AML-193 (cell line): ENCODE measurements around the gene TBCD.

ENCODE experiments used
- DNase-seq, 2 experiments: peaks; one replicate each; lab custom pipeline; 2025; lab: John Stamatoyannopoulos, UW

Gene TBCD

GRCh38 chr17:82888583-82889495 is 137.0 kb downstream of the TBCD start:
- no peak for DNase-seq

GRCh38 chr17:82889496-82890338 is 137.9 kb downstream of the TBCD start:
- DNase-seq, result no peak

- no peak for DNase-seq
Measured at GRCh38 chr17:82890339-82890730, 138.5 kb downstream of the TBCD start.

GRCh38 chr17:82890926-82891678 is 139.2 kb downstream of the TBCD start:
- no peak for DNase-seq

- no peak for DNase-seq
Measured at GRCh38 chr17:82891911-82892310, 140.0 kb downstream of the TBCD start.

GRCh38 chr17:82892899-82893565 is 141.2 kb downstream of the TBCD start:
- no peak for DNase-seq

- no peak for DNase-seq
Measured at GRCh38 chr17:82893779-82894178, 141.9 kb downstream of the TBCD start.

- DNase-seq, result no peak
Measured at GRCh38 chr17:82894389-82894788, 142.5 kb downstream of the TBCD start.

GRCh38 chr17:82895087-82895486 is 143.2 kb downstream of the TBCD start:
- DNase-seq, result no peak

GRCh38 chr17:82896071-82897000 is 144.5 kb downstream of the TBCD start:
- no peak for DNase-seq

GRCh38 chr17:82897514-82898249 is 145.8 kb downstream of the TBCD start:
- no peak for DNase-seq

GRCh38 chr17:82898976-82899514 is 147.2 kb downstream of the TBCD start:
- no peak for DNase-seq

- no peak for DNase-seq
Measured at GRCh38 chr17:82899941-82900340, 148.1 kb downstream of the TBCD start.

- no peak for DNase-seq
Measured at GRCh38 chr17:82900741-82901140, 148.9 kb downstream of the TBCD start.

- DNase-seq, result no peak
Measured at GRCh38 chr17:82901356-82901755, 149.5 kb downstream of the TBCD start.

GRCh38 chr17:82901856-82902255 is 150.0 kb downstream of the TBCD start:
- no peak for DNase-seq

GRCh38 chr17:82902972-82903874 is 151.4 kb downstream of the TBCD start:
- no peak for DNase-seq

- DNase-seq, result no peak
Measured at GRCh38 chr17:82905130-82905529, 153.3 kb downstream of the TBCD start.
